Measurements from ENCODE around the gene WFIKKN1.

Gene WFIKKN1

GRCh38 chr16:637081-638018 is 6.6 kb downstream of the WFIKKN1 start:
- peak; percentile 86 for DNase-seq (ENCODE audit: low spot score)

GRCh38 chr16:638034-638543 is 7.3 kb downstream of the WFIKKN1 start:
- no peak for DNase-seq (ENCODE audit: low spot score)

GRCh38 chr16:638836-639235 is 8.1 kb downstream of the WFIKKN1 start:
- DNase-seq (ENCODE audit: low spot score), result no peak

GRCh38 chr16:640614-641013 is 9.8 kb downstream of the WFIKKN1 start:
- no peak for DNase-seq (ENCODE audit: low spot score)

GRCh38 chr16:641326-642188 is 10.8 kb downstream of the WFIKKN1 start, which contains the start of gene MCRIP2:
Gene MCRIP2, plus strand, starts transcription at chr16:641828. Its CDS starts 164 bp downstream, at chr16:641992.
- DNase-seq (ENCODE audit: low spot score), result peak; percentile 57

GRCh38 chr16:642189-643049 is 11.6 kb downstream of the WFIKKN1 start:
- DNase-seq (ENCODE audit: low spot score), result no peak

GRCh38 chr16:643050-643368 is 12.2 kb downstream of the WFIKKN1 start:
- no peak for DNase-seq (ENCODE audit: low spot score)

GRCh38 chr16:644556-644955 is 13.8 kb downstream of the WFIKKN1 start:
- DNase-seq (ENCODE audit: low spot score), result no peak

- no peak for DNase-seq (ENCODE audit: low spot score)
These were observed 15.3 kb downstream of the WFIKKN1 start for GRCh38 chr16:645852-646678.

- no peak for DNase-seq (ENCODE audit: low spot score)
These were observed 15.9 kb downstream of the WFIKKN1 start for GRCh38 chr16:646679-647172.

GRCh38 chr16:647173-647902 is 16.6 kb downstream of the WFIKKN1 start:
- DNase-seq (ENCODE audit: low spot score), result no peak

GRCh38 chr16:648071-648780 is 17.4 kb downstream of the WFIKKN1 start:
- DNase-seq (ENCODE audit: low spot score), result peak; percentile 26

- peak; percentile 89 for DNase-seq (ENCODE audit: low spot score)
These were observed 18.2 kb downstream of the WFIKKN1 start, which contains the start of gene WDR90 for GRCh38 chr16:648781-649589. Gene WDR90, plus strand, starts transcription at chr16:649365. Its CDS starts 52 bp downstream, at chr16:649417.

GRCh38 chr16:649631-650030 is 18.8 kb downstream of the WFIKKN1 start:
- DNase-seq (ENCODE audit: low spot score), result no peak

- no peak for DNase-seq (ENCODE audit: low spot score)
These were observed 21.1 kb downstream of the WFIKKN1 start for GRCh38 chr16:651844-652243.

GRCh38 chr16:652454-653305 is 21.9 kb downstream of the WFIKKN1 start:
- no peak for DNase-seq (ENCODE audit: low spot score)

GRCh38 chr16:654034-654433 is 23.2 kb downstream of the WFIKKN1 start:
- no peak for DNase-seq (ENCODE audit: low spot score)
